ENCODE measurements around the gene MARF1.

DNA sequence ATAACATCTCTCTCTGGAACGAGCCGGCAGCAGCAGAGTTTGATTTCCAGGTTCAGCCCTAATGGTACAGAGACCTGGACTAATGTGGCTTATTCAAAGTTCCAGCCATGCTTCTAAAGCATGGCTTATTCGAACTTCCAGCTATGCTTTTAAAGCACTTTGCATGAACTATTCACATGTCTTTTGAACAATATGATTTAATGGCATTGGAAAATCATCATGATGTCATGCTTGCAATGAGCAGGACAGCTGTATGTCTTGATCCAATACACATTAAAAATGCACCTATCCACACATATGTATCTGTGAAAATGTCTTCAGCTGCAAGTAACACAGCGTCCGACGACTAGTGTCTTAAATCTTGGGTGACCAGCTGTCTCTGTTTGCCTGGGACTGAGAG is 85.7 kb downstream of the MARF1 start:
- TF ChIP-seq POLR2A (IDR thresholded peaks at IDR 0.05; ENCODE audit: low read length): no peak
- no peak for TF ChIP-seq GATA1 (IDR thresholded peaks at IDR 0.05; ENCODE audit: low read depth, low read length)
